22Rv1 (cell line): Measurements from ENCODE around the gene IKZF1.
"Not testable (repeated sequence)": the region's sequence is repeated elsewhere in the genome, so short reads cannot be mapped to it uniquely, and the experiment has no call there.

Experiments used
- H3K27ac ChIP-seq: fragments of 450-650 bp; 2 replicates; pipeline ENCODE4 v1.5.1; 2017
- ZFX ChIP-seq: fragments of 450-650 bp; IDR thresholded peaks from 2 replicates; pipeline ENCODE4 v1.6.1; 2017; ENCODE audit warnings: antibody characterized with exemption, borderline replicate concordance
- TF ChIP-seq, protein P1 (sequence below): fragments of 450-650 bp; IDR thresholded peaks from 2 replicates; pipeline ENCODE4 v1.5.1; 2017; ENCODE audit warnings: mild to moderate bottlenecking

The IKZF1 gene

GRCh38 chr7:50335795-50336754, 31.6 kb downstream of the IKZF1 start:
- no peak for TF ChIP-seq ZFX
- TF ChIP-seq, protein P1, sequence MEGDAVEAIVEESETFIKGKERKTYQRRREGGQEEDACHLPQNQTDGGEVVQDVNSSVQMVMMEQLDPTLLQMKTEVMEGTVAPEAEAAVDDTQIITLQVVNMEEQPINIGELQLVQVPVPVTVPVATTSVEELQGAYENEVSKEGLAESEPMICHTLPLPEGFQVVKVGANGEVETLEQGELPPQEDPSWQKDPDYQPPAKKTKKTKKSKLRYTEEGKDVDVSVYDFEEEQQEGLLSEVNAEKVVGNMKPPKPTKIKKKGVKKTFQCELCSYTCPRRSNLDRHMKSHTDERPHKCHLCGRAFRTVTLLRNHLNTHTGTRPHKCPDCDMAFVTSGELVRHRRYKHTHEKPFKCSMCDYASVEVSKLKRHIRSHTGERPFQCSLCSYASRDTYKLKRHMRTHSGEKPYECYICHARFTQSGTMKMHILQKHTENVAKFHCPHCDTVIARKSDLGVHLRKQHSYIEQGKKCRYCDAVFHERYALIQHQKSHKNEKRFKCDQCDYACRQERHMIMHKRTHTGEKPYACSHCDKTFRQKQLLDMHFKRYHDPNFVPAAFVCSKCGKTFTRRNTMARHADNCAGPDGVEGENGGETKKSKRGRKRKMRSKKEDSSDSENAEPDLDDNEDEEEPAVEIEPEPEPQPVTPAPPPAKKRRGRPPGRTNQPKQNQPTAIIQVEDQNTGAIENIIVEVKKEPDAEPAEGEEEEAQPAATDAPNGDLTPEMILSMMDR: no peak
- H3K27ac ChIP-seq: no peak overlapping the region

GRCh38 chr7:50336894-50337703, 32.6 kb downstream of the IKZF1 start:
- no peak overlapping the region for H3K27ac ChIP-seq
- TF ChIP-seq, protein P1: no peak
- TF ChIP-seq ZFX: no peak

DNA sequence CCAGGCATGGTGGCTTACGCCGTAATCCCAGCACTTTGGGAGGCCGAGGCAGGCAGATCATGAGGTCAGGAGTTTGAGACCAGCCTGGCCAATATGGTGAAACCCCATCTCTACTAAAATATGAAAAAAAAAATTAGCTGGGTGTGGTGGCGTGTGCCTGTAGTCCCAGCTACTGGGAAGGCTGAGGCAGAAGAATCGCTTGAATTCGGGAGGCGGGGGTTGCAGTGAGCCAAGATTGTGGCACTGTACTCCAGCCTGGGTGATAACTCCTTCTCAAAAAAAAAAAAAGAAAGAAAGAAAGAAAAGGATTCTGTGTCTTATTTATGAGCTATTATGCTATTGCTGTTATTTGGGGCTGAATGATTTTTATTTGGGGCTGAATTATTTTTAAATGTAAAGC, 35.0 kb downstream of the IKZF1 start:
- H3K27ac ChIP-seq: not testable (repeated sequence)

- H3K27ac ChIP-seq: no peak overlapping the region
- TF ChIP-seq, protein P1: no peak
- no peak for TF ChIP-seq ZFX
These were observed 35.5 kb downstream of the IKZF1 start for GRCh38 chr7:50339990-50340500.

GRCh38 chr7:50341724-50342123, 37.2 kb downstream of the IKZF1 start:
- no peak for TF ChIP-seq ZFX
- TF ChIP-seq, protein P1: no peak
- no peak overlapping the region for H3K27ac ChIP-seq

- no peak for TF ChIP-seq ZFX
- TF ChIP-seq, protein P1: no peak
- no peak overlapping the region for H3K27ac ChIP-seq
These were observed 38.1 kb downstream of the IKZF1 start for GRCh38 chr7:50342616-50343114.
